Omental fat pad (tissue), 4 donors: Measurements from ENCODE around the gene POU2F3. TPM values are rescaled to one million over a fixed set of nuclear protein-coding genes. Genes with fewer than 3 reads are reported as not detected.

ENCODE experiments used
- ATAC-seq: fragments of 150-250 bp; one replicate; pipeline ENCODE4 v1.9.1; 2016; ENCODE audit warnings: mild to moderate bottlenecking, moderate library complexity; ENCODE audit not compliant: low FRiP score
- DNase-seq: peaks from one replicate; pipeline ENCODE4 v3.0.0-alpha.2; 2019; ENCODE audit warnings: low spot score
- CTCF ChIP-seq, 3 donors: fragments of 450-650 bp; IDR thresholded peaks; one replicate each; pipeline ENCODE4 v1.5.1; 2016 to 2017; ENCODE audit warnings: antibody characterized with exemption in 3 of 3, mild to moderate bottlenecking in 3 of 3, moderate library complexity in 2 of 3
- small RNA-seq: library from RNA; depleted of rRNA; stranded (forward); fragments of <200 nt; gene quantifications from one replicate; pipeline ENCODE3, GENCODE V24; 2016
- total RNA-seq, 4 donors: library from RNA; depleted of rRNA; stranded (reverse); fragments of >200 nt; gene quantifications; one replicate each; pipeline ENCODE4 v1.1.0, GENCODE V29; 2016

Gene POU2F3
- total RNA-seq, 4 donors from 2014 or later: 0.19 to 0.24 TPM; not detected in 2

GRCh38 chr11:120358729-120359128 lies 118.8 kb downstream of the POU2F3 start:
- no peak for TF ChIP-seq CTCF (IDR thresholded peaks at IDR 0.05)
- DNase-seq: no peak
- ATAC-seq: no peak

GRCh38 chr11:120363436-120363835 lies 123.5 kb downstream of the POU2F3 start:
- no peak for TF ChIP-seq CTCF (IDR thresholded peaks at IDR 0.05)
- DNase-seq: no peak
- ATAC-seq: no peak

GRCh38 chr11:120365512-120365911 lies 125.6 kb downstream of the POU2F3 start:
- TF ChIP-seq CTCF (IDR thresholded peaks at IDR 0.05): no peak
- ATAC-seq: no peak

More at GRCh38 chr11:120365512-120365911, 125.6 kb downstream of the POU2F3 start:
- DNase-seq: no peak

Small RNA genes within 50 kb of the gene (small RNA-seq; reads per million reads assigned to genes)
- 700 reads per million, percentile 98 among the genes with 10 or more reads in this experiment for gene RF00100

Other genes starting within 250 kb of the POU2F3 start
- 1 to 10 TPM; 1.3 to 5.7 (median 3.0) TPM for gene TRIM29, start 102.0 kb upstream of the POU2F3 start, total RNA-seq
- 10 to 100 TPM; 32.3 to 97.4 (median 67.0) TPM for gene OAF, start 29.1 kb upstream of the POU2F3 start, total RNA-seq
- 1 to 10 TPM; 2.9 to 6.1 (median 4.4) TPM for gene TLCD5, start 85.2 kb downstream of the POU2F3 start, total RNA-seq
- 100 to 1,000 TPM in 1 of 4 donors, 10 to 100 TPM in 3; 69.8 to 137 (median 75.2) TPM for gene ARHGEF12, start 96.3 kb downstream of the POU2F3 start, total RNA-seq